Activated naive CD4-positive, alpha-beta T cell treated with Interleukin-2 at 50 U/mL for 16 hours (primary cell): ENCODE results near the gene PARP14.
"Not testable (repeated sequence)": the region's sequence is repeated elsewhere in the genome, so short reads cannot be mapped to it uniquely, and the experiment has no call there.

Source experiments
- DNase-seq: peaks from one replicate; pipeline ENCODE4 v3.0.0-alpha.2; 2020

Gene PARP14

GRCh38 chr3:122727766-122728165 is 47.1 kb downstream of the PARP14 start:
- DNase-seq, result no peak

- no peak for DNase-seq
Observed at GRCh38 chr3:122728186-122728585, 47.5 kb downstream of the PARP14 start.

- DNase-seq, result no peak
Observed at GRCh38 chr3:122728756-122729514, 48.3 kb downstream of the PARP14 start.

GRCh38 chr3:122730240-122730639 is 49.6 kb downstream of the PARP14 start:
- no peak for DNase-seq

GRCh38 chr3:122732682-122733525 is 52.3 kb downstream of the PARP14 start:
- DNase-seq, result not testable (repeated sequence)

- no peak for DNase-seq
Observed at GRCh38 chr3:122739172-122739571, 58.5 kb downstream of the PARP14 start.

- no peak for DNase-seq
Observed at GRCh38 chr3:122742234-122742633, 61.6 kb downstream of the PARP14 start.

GRCh38 chr3:122743581-122744120 is 63.0 kb downstream of the PARP14 start:
- no peak for DNase-seq

- no peak for DNase-seq
Observed at GRCh38 chr3:122745369-122746021, 64.9 kb downstream of the PARP14 start.

GRCh38 chr3:122747295-122747694 is 66.7 kb downstream of the PARP14 start:
- not testable (repeated sequence) for DNase-seq

- no peak for DNase-seq
Observed at GRCh38 chr3:122748347-122748746, 67.7 kb downstream of the PARP14 start.

GRCh38 chr3:122754929-122755328 is 74.3 kb downstream of the PARP14 start:
- no peak for DNase-seq

GRCh38 chr3:122755491-122755890 is 74.9 kb downstream of the PARP14 start:
- no peak for DNase-seq

GRCh38 chr3:122758877-122759560 is 78.4 kb downstream of the PARP14 start:
- DNase-seq, result no peak

GRCh38 chr3:122760453-122761271 is 80.0 kb downstream of the PARP14 start:
- DNase-seq, result no peak

GRCh38 chr3:122766430-122766829 is 85.8 kb downstream of the PARP14 start:
- DNase-seq, result no peak

- DNase-seq, result no peak
Observed at GRCh38 chr3:122767540-122768372, 87.1 kb downstream of the PARP14 start.

- no peak for DNase-seq
Observed at GRCh38 chr3:122770521-122771202, 90.0 kb downstream of the PARP14 start.

GRCh38 chr3:122772827-122773226 is 92.2 kb downstream of the PARP14 start:
- DNase-seq, result no peak

GRCh38 chr3:122773944-122774509 is 93.4 kb downstream of the PARP14 start:
- DNase-seq, result no peak
